Measurements from ENCODE around the gene WEE2.

- TF ChIP-seq SMARCE1 (IDR thresholded peaks at IDR 0.05) (no peak), PRMT5 (CRISPR knock-in tag; IDR thresholded peaks at IDR 0.05) (no peak), PHF20 (IDR thresholded peaks at IDR 0.05; ENCODE audit: partially characterized antibody) (no peak), CEBPB (tag; IDR thresholded peaks at IDR 0.05) (no peak), CTBP1 (IDR thresholded peaks at IDR 0.05; ENCODE audit: borderline replicate concordance) (no peak), NR3C1 (CRISPR knock-in tag; IDR thresholded peaks at IDR 0.05) (no peak), POLR2A (conservative IDR thresholded peaks at IDR 0.05) (no peak)
- TF ChIP-seq, protein P1, sequence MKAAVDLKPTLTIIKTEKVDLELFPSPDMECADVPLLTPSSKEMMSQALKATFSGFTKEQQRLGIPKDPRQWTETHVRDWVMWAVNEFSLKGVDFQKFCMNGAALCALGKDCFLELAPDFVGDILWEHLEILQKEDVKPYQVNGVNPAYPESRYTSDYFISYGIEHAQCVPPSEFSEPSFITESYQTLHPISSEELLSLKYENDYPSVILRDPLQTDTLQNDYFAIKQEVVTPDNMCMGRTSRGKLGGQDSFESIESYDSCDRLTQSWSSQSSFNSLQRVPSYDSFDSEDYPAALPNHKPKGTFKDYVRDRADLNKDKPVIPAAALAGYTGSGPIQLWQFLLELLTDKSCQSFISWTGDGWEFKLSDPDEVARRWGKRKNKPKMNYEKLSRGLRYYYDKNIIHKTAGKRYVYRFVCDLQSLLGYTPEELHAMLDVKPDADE (conservative IDR thresholded peaks at IDR 0.05; ENCODE audit: control insufficient read depth, low read depth, low read length): no peak
- TF ChIP-seq, protein P2, sequence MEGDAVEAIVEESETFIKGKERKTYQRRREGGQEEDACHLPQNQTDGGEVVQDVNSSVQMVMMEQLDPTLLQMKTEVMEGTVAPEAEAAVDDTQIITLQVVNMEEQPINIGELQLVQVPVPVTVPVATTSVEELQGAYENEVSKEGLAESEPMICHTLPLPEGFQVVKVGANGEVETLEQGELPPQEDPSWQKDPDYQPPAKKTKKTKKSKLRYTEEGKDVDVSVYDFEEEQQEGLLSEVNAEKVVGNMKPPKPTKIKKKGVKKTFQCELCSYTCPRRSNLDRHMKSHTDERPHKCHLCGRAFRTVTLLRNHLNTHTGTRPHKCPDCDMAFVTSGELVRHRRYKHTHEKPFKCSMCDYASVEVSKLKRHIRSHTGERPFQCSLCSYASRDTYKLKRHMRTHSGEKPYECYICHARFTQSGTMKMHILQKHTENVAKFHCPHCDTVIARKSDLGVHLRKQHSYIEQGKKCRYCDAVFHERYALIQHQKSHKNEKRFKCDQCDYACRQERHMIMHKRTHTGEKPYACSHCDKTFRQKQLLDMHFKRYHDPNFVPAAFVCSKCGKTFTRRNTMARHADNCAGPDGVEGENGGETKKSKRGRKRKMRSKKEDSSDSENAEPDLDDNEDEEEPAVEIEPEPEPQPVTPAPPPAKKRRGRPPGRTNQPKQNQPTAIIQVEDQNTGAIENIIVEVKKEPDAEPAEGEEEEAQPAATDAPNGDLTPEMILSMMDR (IDR thresholded peaks at IDR 0.05 in 2 of 3, conservative IDR thresholded peaks at IDR 0.05 in 1 of 3; ENCODE audit: insufficient read depth in 2 of 3, low read depth in 1 of 3, low read length in 3 of 3): no peak
Measured at GRCh38 chr7:141708351-141708750, at the start of gene WEE2.

Data from K562 (cell line).